ENCODE measurements around the gene CPXM2. TPM values are rescaled to one million over a fixed set of nuclear protein-coding genes. Genes with fewer than 3 reads are reported as not detected.

Gene CPXM2
- total and polyA plus RNA-seq, 10 of the 15 experiments (the other 5 are each of a cell fraction or from before 2014, with no cell fraction given), result 0.08 to 1.1 (median 0.58) TPM

DNA sequence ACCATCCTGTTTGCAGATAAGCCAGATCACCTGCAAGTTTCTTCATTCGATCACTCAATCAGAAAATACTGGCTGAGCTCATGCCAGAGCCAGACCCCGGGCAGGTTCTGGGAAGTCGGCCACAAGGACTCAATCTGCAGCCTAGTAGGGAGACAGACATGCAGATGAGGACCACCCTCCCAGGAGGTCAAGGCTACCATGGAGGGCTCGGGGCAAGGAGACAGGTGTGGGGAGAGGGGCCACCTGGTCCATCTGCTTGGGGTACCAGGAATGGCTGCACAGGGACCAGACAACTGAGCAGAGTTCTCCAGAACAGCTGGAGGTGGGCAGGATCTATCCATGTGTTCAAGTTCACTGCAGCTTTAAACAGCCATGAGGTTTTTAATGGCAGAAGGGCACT, 16.8 kb upstream of the CPXM2 start (continued):
- TF ChIP-seq, protein P1, sequence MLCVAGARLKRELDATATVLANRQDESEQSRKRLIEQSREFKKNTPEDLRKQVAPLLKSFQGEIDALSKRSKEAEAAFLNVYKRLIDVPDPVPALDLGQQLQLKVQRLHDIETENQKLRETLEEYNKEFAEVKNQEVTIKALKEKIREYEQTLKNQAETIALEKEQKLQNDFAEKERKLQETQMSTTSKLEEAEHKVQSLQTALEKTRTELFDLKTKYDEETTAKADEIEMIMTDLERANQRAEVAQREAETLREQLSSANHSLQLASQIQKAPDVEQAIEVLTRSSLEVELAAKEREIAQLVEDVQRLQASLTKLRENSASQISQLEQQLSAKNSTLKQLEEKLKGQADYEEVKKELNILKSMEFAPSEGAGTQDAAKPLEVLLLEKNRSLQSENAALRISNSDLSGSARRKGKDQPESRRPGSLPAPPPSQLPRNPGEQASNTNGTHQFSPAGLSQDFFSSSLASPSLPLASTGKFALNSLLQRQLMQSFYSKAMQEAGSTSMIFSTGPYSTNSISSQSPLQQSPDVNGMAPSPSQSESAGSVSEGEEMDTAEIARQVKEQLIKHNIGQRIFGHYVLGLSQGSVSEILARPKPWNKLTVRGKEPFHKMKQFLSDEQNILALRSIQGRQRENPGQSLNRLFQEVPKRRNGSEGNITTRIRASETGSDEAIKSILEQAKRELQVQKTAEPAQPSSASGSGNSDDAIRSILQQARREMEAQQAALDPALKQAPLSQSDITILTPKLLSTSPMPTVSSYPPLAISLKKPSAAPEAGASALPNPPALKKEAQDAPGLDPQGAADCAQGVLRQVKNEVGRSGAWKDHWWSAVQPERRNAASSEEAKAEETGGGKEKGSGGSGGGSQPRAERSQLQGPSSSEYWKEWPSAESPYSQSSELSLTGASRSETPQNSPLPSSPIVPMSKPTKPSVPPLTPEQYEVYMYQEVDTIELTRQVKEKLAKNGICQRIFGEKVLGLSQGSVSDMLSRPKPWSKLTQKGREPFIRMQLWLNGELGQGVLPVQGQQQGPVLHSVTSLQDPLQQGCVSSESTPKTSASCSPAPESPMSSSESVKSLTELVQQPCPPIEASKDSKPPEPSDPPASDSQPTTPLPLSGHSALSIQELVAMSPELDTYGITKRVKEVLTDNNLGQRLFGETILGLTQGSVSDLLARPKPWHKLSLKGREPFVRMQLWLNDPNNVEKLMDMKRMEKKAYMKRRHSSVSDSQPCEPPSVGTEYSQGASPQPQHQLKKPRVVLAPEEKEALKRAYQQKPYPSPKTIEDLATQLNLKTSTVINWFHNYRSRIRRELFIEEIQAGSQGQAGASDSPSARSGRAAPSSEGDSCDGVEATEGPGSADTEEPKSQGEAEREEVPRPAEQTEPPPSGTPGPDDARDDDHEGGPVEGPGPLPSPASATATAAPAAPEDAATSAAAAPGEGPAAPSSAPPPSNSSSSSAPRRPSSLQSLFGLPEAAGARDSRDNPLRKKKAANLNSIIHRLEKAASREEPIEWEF (IDR thresholded peaks at IDR 0.05; ENCODE audit: insufficient replicate concordance, low read depth, low read length), result no peak
- no peak for TF ChIP-seq JUND (IDR thresholded peaks at IDR 0.05; ENCODE audit: low read depth, low read length)
- TF ChIP-seq, protein P2, sequence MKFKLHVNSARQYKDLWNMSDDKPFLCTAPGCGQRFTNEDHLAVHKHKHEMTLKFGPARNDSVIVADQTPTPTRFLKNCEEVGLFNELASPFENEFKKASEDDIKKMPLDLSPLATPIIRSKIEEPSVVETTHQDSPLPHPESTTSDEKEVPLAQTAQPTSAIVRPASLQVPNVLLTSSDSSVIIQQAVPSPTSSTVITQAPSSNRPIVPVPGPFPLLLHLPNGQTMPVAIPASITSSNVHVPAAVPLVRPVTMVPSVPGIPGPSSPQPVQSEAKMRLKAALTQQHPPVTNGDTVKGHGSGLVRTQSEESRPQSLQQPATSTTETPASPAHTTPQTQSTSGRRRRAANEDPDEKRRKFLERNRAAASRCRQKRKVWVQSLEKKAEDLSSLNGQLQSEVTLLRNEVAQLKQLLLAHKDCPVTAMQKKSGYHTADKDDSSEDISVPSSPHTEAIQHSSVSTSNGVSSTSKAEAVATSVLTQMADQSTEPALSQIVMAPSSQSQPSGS (IDR thresholded peaks at IDR 0.05; ENCODE audit: low read length), result no peak
- TF ChIP-seq POLR2AphosphoS2 (IDR thresholded peaks at IDR 0.05; ENCODE audit: low read depth, low read length), result no peak
- no peak for TF ChIP-seq WRNIP1 (IDR thresholded peaks at IDR 0.05; ENCODE audit: borderline replicate concordance, low read depth, low read length)
- TF ChIP-seq ETV6 (conservative IDR thresholded peaks at IDR 0.05 in 1 of 2, IDR thresholded peaks at IDR 0.05 in 1 of 2; ENCODE audit: borderline replicate concordance in 1 of 2, low read depth in 1 of 2), result no peak
- no peak for TF ChIP-seq ZBED1 (IDR thresholded peaks at IDR 0.05; ENCODE audit: borderline replicate concordance)
- TF ChIP-seq STAT1 (conservative IDR thresholded peaks at IDR 0.05), result no peak
- TF ChIP-seq NR2C2 (IDR thresholded peaks at IDR 0.05; ENCODE audit: borderline replicate concordance, control insufficient read depth, insufficient read length, low read depth), result no peak
- TF ChIP-seq ATF7 (IDR thresholded peaks at IDR 0.05; ENCODE audit: low read depth), result no peak
- TF ChIP-seq NR2C1 (IDR thresholded peaks at IDR 0.05), result no peak
- TF ChIP-seq, protein P3, sequence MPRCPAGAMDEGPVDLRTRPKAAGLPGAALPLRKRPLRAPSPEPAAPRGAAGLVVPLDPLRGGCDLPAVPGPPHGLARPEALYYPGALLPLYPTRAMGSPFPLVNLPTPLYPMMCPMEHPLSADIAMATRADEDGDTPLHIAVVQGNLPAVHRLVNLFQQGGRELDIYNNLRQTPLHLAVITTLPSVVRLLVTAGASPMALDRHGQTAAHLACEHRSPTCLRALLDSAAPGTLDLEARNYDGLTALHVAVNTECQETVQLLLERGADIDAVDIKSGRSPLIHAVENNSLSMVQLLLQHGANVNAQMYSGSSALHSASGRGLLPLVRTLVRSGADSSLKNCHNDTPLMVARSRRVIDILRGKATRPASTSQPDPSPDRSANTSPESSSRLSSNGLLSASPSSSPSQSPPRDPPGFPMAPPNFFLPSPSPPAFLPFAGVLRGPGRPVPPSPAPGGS (IDR thresholded peaks at IDR 0.05; ENCODE audit: borderline replicate concordance, insufficient read depth, low read depth, low read length, poor library complexity, severe bottlenecking), result no peak
- TF ChIP-seq, protein P4, sequence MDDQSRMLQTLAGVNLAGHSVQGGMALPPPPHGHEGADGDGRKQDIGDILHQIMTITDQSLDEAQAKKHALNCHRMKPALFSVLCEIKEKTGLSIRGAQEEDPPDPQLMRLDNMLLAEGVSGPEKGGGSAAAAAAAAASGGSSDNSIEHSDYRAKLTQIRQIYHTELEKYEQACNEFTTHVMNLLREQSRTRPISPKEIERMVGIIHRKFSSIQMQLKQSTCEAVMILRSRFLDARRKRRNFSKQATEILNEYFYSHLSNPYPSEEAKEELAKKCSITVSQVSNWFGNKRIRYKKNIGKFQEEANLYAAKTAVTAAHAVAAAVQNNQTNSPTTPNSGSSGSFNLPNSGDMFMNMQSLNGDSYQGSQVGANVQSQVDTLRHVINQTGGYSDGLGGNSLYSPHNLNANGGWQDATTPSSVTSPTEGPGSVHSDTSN (IDR thresholded peaks at IDR 0.05; ENCODE audit: insufficient replicate concordance, low read depth, low read length), result no peak
